ENCODE data around the gene ANKLE2. TPM values are rescaled to one million over a fixed set of nuclear protein-coding genes. Genes with fewer than 3 reads are reported as not detected.
"Not testable (repeated sequence)": the region's sequence is repeated elsewhere in the genome, so short reads cannot be mapped to it uniquely, and the experiment has no call there.

The ANKLE2 gene
- total RNA-seq, 2 experiments from 2014 or later = 95.7 to 101 TPM

GRCh38 chr12:132713123-132713522, 48.5 kb downstream of the ANKLE2 start:
- H3K4me1 Mint-ChIP-seq (ENCODE audit: low read depth) = peaks cover 25% of the 10 kb centered on the region
- CTCF ChIA-PET = no interaction called here
- POLR2A ChIA-PET = no interaction called here
- peaks cover 37% of the 10 kb centered on the region for H3K36me3 Mint-ChIP-seq (ENCODE audit: low read depth)
- no peak overlapping the region for H3K4me3 Mint-ChIP-seq
- ATAC-seq (no peak), DNase-seq (no peak)
- H3K27ac Mint-ChIP-seq = peak overlapping the region; percentile 46
- no peaks in the 10 kb centered on the region for H3K27me3 Mint-ChIP-seq (ENCODE audit: low read depth)
- no peaks in the 10 kb centered on the region for H3K9me3 Mint-ChIP-seq (ENCODE audit: insufficient read depth)

- CTCF ChIA-PET = no interaction called here
- POLR2A ChIA-PET = no interaction called here
- Mint-ChIP-seq H3K27me3 (ENCODE audit: low read depth) (no peaks in the 10 kb centered on the region), H3K9me3 (ENCODE audit: insufficient read depth) (no peaks in the 10 kb centered on the region), H3K4me1 (ENCODE audit: low read depth) (peaks cover 25% of the 10 kb centered on the region), H3K27ac (peak overlapping the region; percentile 70), H3K36me3 (ENCODE audit: low read depth) (peaks cover 36% of the 10 kb centered on the region), H3K4me3 (peak overlapping the region; percentile 86)
- peak; percentile 39 for DNase-seq
- peak; percentile 32 for ATAC-seq
These were observed 50.4 kb downstream of the ANKLE2 start for GRCh38 chr12:132711080-132711843.

GRCh38 chr12:132710405-132711079, 51.1 kb downstream of the ANKLE2 start, which contains the start of gene PGAM5:
Gene PGAM5, plus strand, starts transcription at chr12:132710842. Its CDS starts 35 bp downstream, at chr12:132710877.
- Mint-ChIP-seq H3K9me3 (ENCODE audit: insufficient read depth) (no peaks in the 10 kb centered on the region), H3K4me1 (ENCODE audit: low read depth) (peaks cover 25% of the 10 kb centered on the region), H3K36me3 (ENCODE audit: low read depth) (peaks cover 32% of the 10 kb centered on the region), H3K27me3 (ENCODE audit: low read depth) (no peaks in the 10 kb centered on the region), H3K4me3 (peak within 1 kb of the TSS; percentile 86), H3K27ac (peak within 1 kb of the TSS; percentile 83)
- ChIA-PET POLR2A (interaction anchor here (0.9 to 1.5 kb wide), 4 partner anchors 12 to 278 kb away, joined by 3 to 6 read pairs (median 4); partner anchors contain the start of gene POLE), CTCF (no interaction called here)
- ATAC-seq (peak; percentile 94), DNase-seq (peak; percentile 92)

GRCh38 chr12:132710043-132710404, 51.6 kb downstream of the ANKLE2 start:
- H3K36me3 Mint-ChIP-seq (ENCODE audit: low read depth) = peaks cover 33% of the 10 kb centered on the region
- peaks cover 25% of the 10 kb centered on the region for H3K4me1 Mint-ChIP-seq (ENCODE audit: low read depth)
- ATAC-seq (no peak), DNase-seq (no peak)
- no peaks in the 10 kb centered on the region for H3K27me3 Mint-ChIP-seq (ENCODE audit: low read depth)
- H3K4me3 Mint-ChIP-seq = peak overlapping the region; percentile 86
- H3K9me3 Mint-ChIP-seq (ENCODE audit: insufficient read depth) = no peaks in the 10 kb centered on the region
- ChIA-PET CTCF (no interaction called here), POLR2A (interaction anchor here (0.6 to 1.5 kb wide), 5 partner anchors 11 to 279 kb away, joined by 3 to 6 read pairs (median 3); partner anchors contain the start of gene POLE)
- peak overlapping the region; percentile 83 for H3K27ac Mint-ChIP-seq

GRCh38 chr12:132708150-132708549, 53.5 kb downstream of the ANKLE2 start:
- H3K4me1 Mint-ChIP-seq (ENCODE audit: low read depth) = peaks cover 16% of the 10 kb centered on the region
- peak overlapping the region; percentile 11 for H3K27ac Mint-ChIP-seq
- ChIA-PET POLR2A (interaction anchor here (0.6 to 0.9 kb wide), 2 partner anchors 23 to 120 kb away, joined by 3 to 4 read pairs; no protein-coding TSS in a partner anchor), CTCF (no interaction called here)
- no peaks in the 10 kb centered on the region for H3K27me3 Mint-ChIP-seq (ENCODE audit: low read depth)
- peaks cover 36% of the 10 kb centered on the region for H3K36me3 Mint-ChIP-seq (ENCODE audit: low read depth)
- H3K4me3 Mint-ChIP-seq = no peak overlapping the region
- no peak for DNase-seq
- no peak for ATAC-seq
- H3K9me3 Mint-ChIP-seq (ENCODE audit: insufficient read depth) = no peaks in the 10 kb centered on the region

GRCh38 chr12:132707241-132707640, 54.4 kb downstream of the ANKLE2 start:
- H3K27ac Mint-ChIP-seq = no peak overlapping the region
- H3K27me3 Mint-ChIP-seq (ENCODE audit: low read depth) = no peaks in the 10 kb centered on the region
- ATAC-seq (no peak), DNase-seq (no peak)
- ChIA-PET POLR2A (no interaction called here), CTCF (no interaction called here)
- H3K4me3 Mint-ChIP-seq = no peak overlapping the region
- peaks cover 11% of the 10 kb centered on the region for H3K4me1 Mint-ChIP-seq (ENCODE audit: low read depth)
- H3K9me3 Mint-ChIP-seq (ENCODE audit: insufficient read depth) = no peaks in the 10 kb centered on the region
- H3K36me3 Mint-ChIP-seq (ENCODE audit: low read depth) = peaks cover 38% of the 10 kb centered on the region

- POLR2A ChIA-PET = interaction anchor here (1.1 kb wide), 1 partner anchor 12 kb away, joined by 3 read pairs; no protein-coding TSS in a partner anchor
- ATAC-seq (no peak), DNase-seq (no peak)
- no peaks in the 10 kb centered on the region for H3K27me3 Mint-ChIP-seq (ENCODE audit: low read depth)
- peaks cover 2% of the 10 kb centered on the region for H3K4me1 Mint-ChIP-seq (ENCODE audit: low read depth)
- H3K9me3 Mint-ChIP-seq (ENCODE audit: insufficient read depth) = no peaks in the 10 kb centered on the region
- CTCF ChIA-PET = no interaction called here
- H3K27ac Mint-ChIP-seq = no peak overlapping the region
- peaks cover 57% of the 10 kb centered on the region for H3K36me3 Mint-ChIP-seq (ENCODE audit: low read depth)
- no peak overlapping the region for H3K4me3 Mint-ChIP-seq
These were observed 58.0 kb downstream of the ANKLE2 start for GRCh38 chr12:132703641-132704040.

- ChIA-PET POLR2A (interaction anchor here (0.9 kb wide), 1 partner anchor 263 kb away, joined by 3 read pairs; no protein-coding TSS in a partner anchor), CTCF (no interaction called here)
- DNase-seq = no peak
- ATAC-seq = no peak
- peaks cover 2% of the 10 kb centered on the region for H3K4me1 Mint-ChIP-seq (ENCODE audit: low read depth)
- H3K9me3 Mint-ChIP-seq (ENCODE audit: insufficient read depth) = no peaks in the 10 kb centered on the region
- no peaks in the 10 kb centered on the region for H3K27me3 Mint-ChIP-seq (ENCODE audit: low read depth)
- H3K4me3 Mint-ChIP-seq = no peak overlapping the region
- no peak overlapping the region for H3K27ac Mint-ChIP-seq
- peaks cover 58% of the 10 kb centered on the region for H3K36me3 Mint-ChIP-seq (ENCODE audit: low read depth)
These were observed 59.0 kb downstream of the ANKLE2 start for GRCh38 chr12:132702640-132703039.

- ATAC-seq = no peak
- DNase-seq = no peak
- H3K9me3 Mint-ChIP-seq (ENCODE audit: insufficient read depth) = no peaks in the 10 kb centered on the region
- CTCF ChIA-PET = no interaction called here
- peaks cover 62% of the 10 kb centered on the region for H3K36me3 Mint-ChIP-seq (ENCODE audit: low read depth)
- H3K4me3 Mint-ChIP-seq = no peak overlapping the region
- peaks cover 2% of the 10 kb centered on the region for H3K4me1 Mint-ChIP-seq (ENCODE audit: low read depth)
- POLR2A ChIA-PET = no interaction called here
- no peak overlapping the region for H3K27ac Mint-ChIP-seq
- H3K27me3 Mint-ChIP-seq (ENCODE audit: low read depth) = no peaks in the 10 kb centered on the region
These were observed 61.3 kb downstream of the ANKLE2 start for GRCh38 chr12:132700212-132700822.

GRCh38 chr12:132698341-132698740, 63.3 kb downstream of the ANKLE2 start:
- H3K4me1 Mint-ChIP-seq (ENCODE audit: low read depth) = peaks cover 2% of the 10 kb centered on the region
- no peaks in the 10 kb centered on the region for H3K9me3 Mint-ChIP-seq (ENCODE audit: insufficient read depth)
- ChIA-PET CTCF (interaction anchor here (0.7 kb wide), 1 partner anchor 45 kb away, joined by 3 read pairs; no protein-coding TSS in a partner anchor), POLR2A (interaction anchor here (0.7 to 1.1 kb wide), 2 partner anchors 12 to 28 kb away, joined by 3 to 4 read pairs; no protein-coding TSS in a partner anchor)
- H3K27ac Mint-ChIP-seq = no peak overlapping the region
- H3K27me3 Mint-ChIP-seq (ENCODE audit: low read depth) = no peaks in the 10 kb centered on the region
- ATAC-seq = no peak
- peaks cover 50% of the 10 kb centered on the region for H3K36me3 Mint-ChIP-seq (ENCODE audit: low read depth)
- no peak for DNase-seq
- no peak overlapping the region for H3K4me3 Mint-ChIP-seq

GRCh38 chr12:132695431-132695830, 66.2 kb downstream of the ANKLE2 start:
- Mint-ChIP-seq H3K36me3 (ENCODE audit: low read depth) (peaks cover 45% of the 10 kb centered on the region), H3K4me1 (ENCODE audit: low read depth) (peaks cover 2% of the 10 kb centered on the region), H3K27ac (no peak overlapping the region), H3K9me3 (ENCODE audit: insufficient read depth) (no peaks in the 10 kb centered on the region), H3K4me3 (no peak overlapping the region), H3K27me3 (ENCODE audit: low read depth) (no peaks in the 10 kb centered on the region)
- no peak for ATAC-seq
- ChIA-PET POLR2A (no interaction called here), CTCF (no interaction called here)
- no peak for DNase-seq

- H3K4me3 Mint-ChIP-seq; ATAC-seq; H3K27ac Mint-ChIP-seq; DNase-seq; H3K9me3 Mint-ChIP-seq (ENCODE audit: insufficient read depth); H3K4me1 Mint-ChIP-seq (ENCODE audit: low read depth); H3K27me3 Mint-ChIP-seq (ENCODE audit: low read depth); POLR2A ChIA-PET; CTCF ChIA-PET: not testable (repeated sequence)
- H3K36me3 Mint-ChIP-seq (ENCODE audit: low read depth) = peaks cover 45% of the 10 kb centered on the region
These were observed 66.7 kb downstream of the ANKLE2 start for GRCh38 chr12:132694888-132695287.
